ENCODE measurements around the gene TSC2. TPM values are rescaled to one million over a fixed set of nuclear protein-coding genes. Genes with fewer than 3 reads are reported as not detected.

TSC2 gene
- total and polyA plus RNA-seq, 5 donors from 2014 or later, result 22.7 to 133 (median 26.6) TPM

DNA sequence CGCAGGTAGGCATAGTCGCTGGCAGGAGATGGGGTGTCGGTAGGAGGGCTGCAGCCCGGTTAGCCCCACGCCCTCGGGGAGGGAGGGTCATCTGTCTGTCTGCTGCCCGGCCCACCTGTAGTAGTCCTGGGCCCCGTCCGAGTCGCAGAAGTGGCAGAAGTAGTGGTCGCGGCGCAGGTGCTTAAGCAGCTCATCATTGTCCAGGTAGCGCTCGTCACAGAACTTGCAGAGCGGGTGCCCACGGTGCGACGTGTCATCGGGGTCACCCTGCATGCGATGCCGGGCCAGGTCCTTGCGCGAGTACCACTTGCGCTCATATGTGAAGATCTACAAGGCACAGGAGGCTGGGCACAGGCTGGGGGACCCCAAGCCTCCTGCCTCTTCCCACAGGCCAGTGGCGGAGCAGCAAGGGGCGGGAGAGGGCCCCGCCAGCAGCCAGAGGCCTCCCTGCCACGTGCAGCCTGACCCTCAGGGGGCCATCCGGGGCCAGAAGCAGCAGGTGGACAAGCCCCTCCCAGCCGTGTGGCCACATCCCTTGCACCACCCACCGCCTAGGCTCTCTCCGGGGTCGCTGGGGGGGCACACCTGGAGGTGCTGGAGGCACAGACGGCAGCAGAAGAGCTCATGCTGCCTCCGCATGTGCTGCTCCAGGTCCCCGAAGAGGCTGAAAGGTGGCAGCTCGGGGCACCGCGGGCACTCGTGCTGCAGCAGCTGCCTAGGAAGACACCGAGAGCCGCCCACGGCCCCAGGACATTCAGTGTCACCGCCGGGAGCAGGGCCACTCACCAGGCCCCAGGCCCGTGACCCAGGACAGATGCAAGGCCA is 45.2 kb upstream of the TSC2 start:
- H3K36me3 ChIP-seq (ENCODE audit: control insufficient read depth, insufficient read depth, low read length), result peaks cover 23% of the 10 kb centered on the region
- no peak overlapping the region for H3K27ac Mint-ChIP-seq
- H3K4me1 Mint-ChIP-seq, result peaks cover 0 to 26% (median 7%) of the 10 kb centered on the region in 4 donors
- H3K4me1 ChIP-seq (ENCODE audit: control insufficient read depth, insufficient read depth, low read length, poor library complexity, severe bottlenecking), result peaks cover 21% of the 10 kb centered on the region
- no peak for ATAC-seq (ENCODE audit: low read depth in 2 of 2)
- no peaks in the 10 kb centered on the region for H3K9me3 ChIP-seq (ENCODE audit: control insufficient read depth in 2 of 2, low read length in 2 of 2)
- peaks cover 5% of the 10 kb centered on the region for H3K36me3 Mint-ChIP-seq
- no peaks in the 10 kb centered on the region for H3K9me3 Mint-ChIP-seq
- no peaks in the 10 kb centered on the region for H3K27me3 Mint-ChIP-seq
- no peak overlapping the region for H3K4me3 ChIP-seq (ENCODE audit: low read depth, low read length)
- H3K27me3 ChIP-seq (ENCODE audit: control insufficient read depth, insufficient read depth, low read length), result no peaks in the 10 kb centered on the region
- H3K27ac ChIP-seq (ENCODE audit: insufficient read depth, low read length, poor library complexity, severe bottlenecking), result no peak overlapping the region
- no peak overlapping the region for H3K4me3 Mint-ChIP-seq
- no peak for DNase-seq

- no peak for ATAC-seq (ENCODE audit: low read depth in 2 of 2)
These were observed 44.5 kb upstream of the TSC2 start for GRCh38 chr16:2003231-2003826.

DNA sequence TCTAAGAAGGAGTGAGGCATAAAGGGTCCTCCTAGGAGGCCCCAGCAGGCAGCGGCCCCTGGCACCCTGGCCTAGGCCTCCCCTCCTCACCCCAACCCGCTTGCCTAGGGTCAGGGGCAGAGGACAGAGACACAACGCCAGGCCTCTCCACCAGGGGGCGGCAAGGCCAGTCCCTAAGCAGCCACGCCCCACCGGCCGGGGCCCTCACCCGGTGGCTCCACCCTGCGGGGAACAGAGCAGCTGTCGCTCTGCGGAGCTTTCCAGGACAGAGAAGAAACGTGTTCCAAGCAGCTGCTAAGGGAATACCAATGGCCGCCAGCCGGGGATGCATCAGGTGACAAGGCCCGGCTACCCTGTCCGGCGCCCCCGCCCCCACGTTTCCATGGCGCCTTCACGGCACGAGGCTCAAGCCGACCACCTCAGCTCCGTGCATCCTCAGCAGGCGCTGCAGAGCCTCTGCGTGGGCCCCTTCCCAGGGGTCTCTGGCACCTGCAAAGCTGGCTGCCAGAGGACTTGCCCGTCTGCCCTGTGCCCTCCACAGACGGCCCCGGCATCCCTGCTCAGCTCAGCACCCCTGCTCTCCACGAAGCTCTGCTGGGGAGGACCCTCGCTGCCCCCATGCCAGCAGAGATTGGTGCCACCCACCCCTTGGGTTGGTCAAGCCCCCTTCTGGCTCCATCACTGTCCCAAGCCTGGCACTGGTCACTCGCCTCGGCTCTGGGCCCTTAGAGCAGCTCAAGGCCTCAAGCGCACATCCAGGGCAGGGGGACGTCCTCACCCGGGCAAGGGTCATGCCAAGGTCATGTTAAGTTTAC is 43.8 kb upstream of the TSC2 start:
- Mint-ChIP-seq H3K27ac (no peak overlapping the region), H3K9me3 (no peaks in the 10 kb centered on the region), H3K36me3 (no peaks in the 10 kb centered on the region), H3K4me3 (no peak overlapping the region), H3K27me3 (no peaks in the 10 kb centered on the region), H3K4me1 (peaks cover 0 to 40% (median 17%) of the 10 kb centered on the region in 4 donors)
- Histone ChIP-seq H3K27me3 (ENCODE audit: control insufficient read depth, insufficient read depth, low read length) (no peaks in the 10 kb centered on the region), H3K36me3 (ENCODE audit: control insufficient read depth, insufficient read depth, low read length) (peaks cover 21% of the 10 kb centered on the region), H3K27ac (ENCODE audit: insufficient read depth, low read length, poor library complexity, severe bottlenecking) (no peak overlapping the region), H3K4me1 (ENCODE audit: control insufficient read depth, insufficient read depth, low read length, poor library complexity, severe bottlenecking) (peaks cover 35% of the 10 kb centered on the region), H3K9me3 (ENCODE audit: control insufficient read depth in 2 of 2, low read length in 2 of 2) (no peaks in the 10 kb centered on the region), H3K4me3 (ENCODE audit: low read depth, low read length) (no peak overlapping the region)
- DNase-seq (peak; percentile 70 to 87 (median 82)), ATAC-seq (ENCODE audit: low read depth in 2 of 2) (peak; percentile 89 to 94)

More at GRCh38 chr16:2003231-2003826, 44.5 kb upstream of the TSC2 start:
- Histone ChIP-seq H3K27me3 (ENCODE audit: control insufficient read depth, insufficient read depth, low read length) (no peaks in the 10 kb centered on the region), H3K9me3 (ENCODE audit: control insufficient read depth in 2 of 2, low read length in 2 of 2) (no peaks in the 10 kb centered on the region), H3K36me3 (ENCODE audit: control insufficient read depth, insufficient read depth, low read length) (peaks cover 23% of the 10 kb centered on the region), H3K4me1 (ENCODE audit: control insufficient read depth, insufficient read depth, low read length, poor library complexity, severe bottlenecking) (peaks cover 28% of the 10 kb centered on the region), H3K27ac (ENCODE audit: insufficient read depth, low read length, poor library complexity, severe bottlenecking) (no peak overlapping the region), H3K4me3 (ENCODE audit: low read depth, low read length) (no peak overlapping the region)
- Mint-ChIP-seq H3K4me1 (peaks cover 0 to 33% (median 12%) of the 10 kb centered on the region in 4 donors), H3K36me3 (peaks cover 1% of the 10 kb centered on the region), H3K9me3 (no peaks in the 10 kb centered on the region), H3K27ac (no peak overlapping the region), H3K27me3 (no peaks in the 10 kb centered on the region), H3K4me3 (no peak overlapping the region)
- DNase-seq, result no peak

DNA sequence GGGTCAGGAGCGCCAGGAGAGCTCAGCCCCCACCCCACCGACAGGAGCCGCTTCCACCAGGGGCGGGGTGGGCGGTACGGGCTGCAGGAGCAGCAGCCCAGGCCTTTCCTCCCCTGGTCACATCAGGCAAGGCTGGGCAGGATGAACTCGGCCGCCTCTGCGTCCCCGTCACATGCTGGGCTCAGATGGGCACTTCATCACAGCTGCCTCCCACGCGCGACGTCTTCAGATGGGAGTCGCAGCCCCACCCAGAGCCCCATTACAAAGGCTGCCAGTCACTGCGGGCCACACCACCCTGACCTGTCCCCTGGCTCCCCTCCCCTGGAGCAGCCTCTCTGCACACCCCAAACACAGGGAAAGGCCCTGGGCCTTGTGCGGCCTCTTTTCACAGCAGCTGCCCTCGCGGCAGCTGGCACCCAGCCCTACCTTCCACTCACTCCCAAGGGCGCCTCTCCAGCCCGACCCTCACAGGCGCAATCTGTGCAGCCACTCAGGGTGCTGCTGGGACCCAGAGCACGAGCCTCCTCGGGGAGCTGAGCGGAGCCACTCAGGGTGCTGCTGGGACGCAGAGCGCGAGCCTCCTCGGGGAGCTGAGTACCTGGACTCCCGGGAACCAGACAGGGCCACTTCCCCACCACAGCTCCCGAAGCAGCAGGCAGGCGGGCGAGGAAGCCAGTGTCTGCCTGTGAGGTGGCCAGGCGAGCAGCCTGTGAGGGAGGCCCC is 42.8 kb upstream of the TSC2 start:
- no peaks in the 10 kb centered on the region for H3K9me3 ChIP-seq (ENCODE audit: control insufficient read depth in 2 of 2, low read length in 2 of 2)
- no peak overlapping the region for H3K4me3 ChIP-seq (ENCODE audit: low read depth, low read length)
- Mint-ChIP-seq H3K27ac (no peak overlapping the region), H3K4me3 (no peak overlapping the region), H3K27me3 (no peaks in the 10 kb centered on the region), H3K9me3 (no peaks in the 10 kb centered on the region), H3K4me1 (peaks cover 0 to 42% (median 18%) of the 10 kb centered on the region in 4 donors), H3K36me3 (no peaks in the 10 kb centered on the region)
- no peak overlapping the region for H3K27ac ChIP-seq (ENCODE audit: insufficient read depth, low read length, poor library complexity, severe bottlenecking)
- no peaks in the 10 kb centered on the region for H3K27me3 ChIP-seq (ENCODE audit: control insufficient read depth, insufficient read depth, low read length)
- H3K36me3 ChIP-seq (ENCODE audit: control insufficient read depth, insufficient read depth, low read length), result peaks cover 16% of the 10 kb centered on the region
- H3K4me1 ChIP-seq (ENCODE audit: control insufficient read depth, insufficient read depth, low read length, poor library complexity, severe bottlenecking), result peaks cover 39% of the 10 kb centered on the region
- ATAC-seq (ENCODE audit: low read depth in 2 of 2) (no peak), DNase-seq (no peak)

DNA sequence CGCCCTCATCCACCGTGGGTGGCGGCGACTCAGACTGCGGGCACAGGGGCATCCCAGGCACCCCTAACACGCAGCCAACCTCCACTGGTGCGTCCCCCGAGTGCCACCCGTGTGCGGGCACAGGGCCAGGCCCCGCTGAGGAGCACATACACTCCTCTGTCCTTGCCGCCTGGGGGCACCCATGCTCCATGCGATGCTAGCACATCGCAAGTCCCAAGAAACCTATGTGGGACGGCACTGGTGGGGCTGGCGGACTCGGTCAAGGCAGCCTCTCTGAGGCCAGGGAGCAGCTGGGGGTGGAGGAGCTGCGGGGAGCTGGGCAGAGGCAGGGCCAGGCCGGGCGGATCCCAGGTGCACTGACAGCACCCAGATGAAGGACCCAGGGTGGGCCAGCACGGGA is 42.1 kb upstream of the TSC2 start:
- no peak overlapping the region for H3K27ac Mint-ChIP-seq
- H3K4me1 ChIP-seq (ENCODE audit: control insufficient read depth, insufficient read depth, low read length, poor library complexity, severe bottlenecking), result peaks cover 46% of the 10 kb centered on the region
- no peak overlapping the region for H3K4me3 ChIP-seq (ENCODE audit: low read depth, low read length)
- H3K27me3 Mint-ChIP-seq, result no peaks in the 10 kb centered on the region
- H3K9me3 Mint-ChIP-seq, result no peaks in the 10 kb centered on the region
- peak overlapping the region in 2 of 4 donors; percentile 55 to 61 for H3K4me3 Mint-ChIP-seq
- peaks cover 0 to 48% (median 21%) of the 10 kb centered on the region in 4 donors for H3K4me1 Mint-ChIP-seq
- H3K27ac ChIP-seq (ENCODE audit: insufficient read depth, low read length, poor library complexity, severe bottlenecking), result no peak overlapping the region
- H3K9me3 ChIP-seq (ENCODE audit: control insufficient read depth in 2 of 2, low read length in 2 of 2), result no peaks in the 10 kb centered on the region
- ATAC-seq (ENCODE audit: low read depth in 2 of 2) (no peak), DNase-seq (no peak)
- H3K36me3 ChIP-seq (ENCODE audit: control insufficient read depth, insufficient read depth, low read length), result peaks cover 16% of the 10 kb centered on the region
- H3K36me3 Mint-ChIP-seq, result no peaks in the 10 kb centered on the region
- no peaks in the 10 kb centered on the region for H3K27me3 ChIP-seq (ENCODE audit: control insufficient read depth, insufficient read depth, low read length)

GRCh38 chr16:2006317-2006716 is 41.5 kb upstream of the TSC2 start:
- H3K4me1 Mint-ChIP-seq, result peaks cover 0 to 48% (median 21%) of the 10 kb centered on the region in 4 donors
- ATAC-seq (ENCODE audit: low read depth in 2 of 2) (no peak), DNase-seq (no peak)
- Histone ChIP-seq H3K27me3 (ENCODE audit: control insufficient read depth, insufficient read depth, low read length) (no peaks in the 10 kb centered on the region), H3K27ac (ENCODE audit: insufficient read depth, low read length, poor library complexity, severe bottlenecking) (no peak overlapping the region), H3K9me3 (ENCODE audit: control insufficient read depth in 2 of 2, low read length in 2 of 2) (no peaks in the 10 kb centered on the region), H3K36me3 (ENCODE audit: control insufficient read depth, insufficient read depth, low read length) (peaks cover 11% of the 10 kb centered on the region), H3K4me3 (ENCODE audit: low read depth, low read length) (no peak overlapping the region), H3K4me1 (ENCODE audit: control insufficient read depth, insufficient read depth, low read length, poor library complexity, severe bottlenecking) (peaks cover 46% of the 10 kb centered on the region)
- no peaks in the 10 kb centered on the region for H3K9me3 Mint-ChIP-seq
- H3K36me3 Mint-ChIP-seq, result no peaks in the 10 kb centered on the region
- peak overlapping the region in 1 of 3 donors; percentile 67 for H3K27ac Mint-ChIP-seq
- H3K27me3 Mint-ChIP-seq, result no peaks in the 10 kb centered on the region
- H3K4me3 Mint-ChIP-seq, result peak overlapping the region in 3 of 4 donors; percentile 21 to 72 (median 55)
